B cell (primary cell): ENCODE results near the gene TKTL1. TPM values are rescaled to one million over a fixed set of nuclear protein-coding genes. Genes with fewer than 3 reads are reported as not detected.

Source experiments
- ATAC-seq: fragments of 200-7000 bp; cut with Tn5 transposase; one replicate; pipeline ENCODE4 v1.10.0; 2021; ENCODE audit warnings: low read depth, mild to moderate bottlenecking, moderate number of reproducible peaks, moderate library complexity
- CTCF ChIA-PET: fragments of 350-600 bp; sonication (Branson Sonifier 250); formaldehyde crosslinking; loops from one replicate; lab custom pipeline; 2021; ENCODE audit warnings: antibody characterized with exemption, inconsistent platforms; lab: Charles Lee
- POLR2A ChIA-PET: fragments of 350-600 bp; sonication (Branson Sonifier 250); formaldehyde crosslinking; loops from one replicate; lab custom pipeline; 2021; ENCODE audit warnings: antibody characterized with exemption; lab: Charles Lee
- DNase-seq: peaks from one replicate; pipeline ENCODE4 v3.0.0; 2013
- H2AFZ ChIP-seq: 2 replicates; pipeline ENCODE4 v1.6.1; 2012; ENCODE audit warnings: mild to moderate bottlenecking, low read depth, low read length; ENCODE audit not compliant: insufficient read depth, poor library complexity, severe bottlenecking
- H3K27ac ChIP-seq, 2 donors: 1 replicate in 1 of 2; 2 replicates in 1 of 2; pipeline ENCODE4 v1.5.1; 2012 to 2013; ENCODE audit warnings: low read length in 2 of 2, mild to moderate bottlenecking in 2 of 2, moderate library complexity in 1 of 2
- H3K27me3 ChIP-seq, 4 experiments: fragments of 200-600 bp in 1 of 4; sonication (generic) in 1 of 4; replicated peaks in 1 of 4; 1 replicate in 2 of 4; 2 replicates in 2 of 4; pipeline versions ENCODE4 v1.6.1 to v1.7.0; 2013 to 2016; ENCODE audit warnings: low read length in 3 of 4, mild to moderate bottlenecking in 2 of 4, mixed read lengths in 1 of 4, moderate library complexity in 1 of 4; ENCODE audit not compliant: insufficient read depth in 4 of 4, control insufficient read depth in 3 of 4; ENCODE audit errors: control extremely low read depth in 1 of 4
- H3K36me3 ChIP-seq, 2 experiments: replicated peaks in 1 of 2; 1 replicate in 1 of 2; 2 replicates in 1 of 2; pipeline versions ENCODE4 v1.6.1 to v1.7.1; 2013; ENCODE audit warnings: low read length in 1 of 2; ENCODE audit not compliant: insufficient read depth in 2 of 2, control insufficient read depth in 1 of 2; ENCODE audit errors: control extremely low read depth in 1 of 2, extremely low read depth in 1 of 2
- H3K4me1 ChIP-seq, 2 donors: fragments of 200-600 bp in 1 of 2; sonication (generic) in 1 of 2; 1 replicate in 1 of 2; 2 replicates in 1 of 2; pipeline versions ENCODE4 v1.5.1 to v1.6.1; 2013 to 2017; ENCODE audit warnings: low read length in 2 of 2; ENCODE audit not compliant: control insufficient read depth in 2 of 2, insufficient read depth in 2 of 2
- H3K4me2 ChIP-seq: replicated peaks from 2 replicates; pipeline ENCODE3; 2012; ENCODE audit warnings: mild to moderate bottlenecking, low read depth, low read length; ENCODE audit not compliant: poor library complexity, severe bottlenecking
- H3K4me3 ChIP-seq, 5 experiments: fragments of 200-600 bp in 1 of 5; sonication (generic) in 1 of 5; 1 replicate in 3 of 5; 2 replicates in 2 of 5; pipeline versions ENCODE4 v1.5.1 to v1.7.0; 2011 to 2016; ENCODE audit warnings: low read length in 4 of 5, mild to moderate bottlenecking in 4 of 5, low read depth in 2 of 5, control low read depth in 1 of 5, moderate library complexity in 1 of 5; ENCODE audit not compliant: insufficient read depth in 1 of 5; ENCODE audit errors: control extremely low read depth in 1 of 5, extremely low read depth in 1 of 5
- H3K79me2 ChIP-seq: fragments of 200-600 bp; sonication (generic); one replicate; pipeline ENCODE4 v1.6.0; 2016; ENCODE audit warnings: low read length; ENCODE audit not compliant: control insufficient read depth, insufficient read depth
- H3K9ac ChIP-seq: fragments of 200-600 bp; sonication (generic); 2 replicates; pipeline ENCODE4 v1.6.1; 2017; ENCODE audit warnings: mild to moderate bottlenecking, low read length, moderate library complexity
- H3K9me3 ChIP-seq, 3 donors: one replicate each; pipeline versions ENCODE4 v1.6.1 to v1.7.1; 2013; ENCODE audit warnings: low read length in 2 of 3; ENCODE audit not compliant: control insufficient read depth in 2 of 3, insufficient read depth in 1 of 3; ENCODE audit errors: control extremely low read depth in 1 of 3
- H4K20me1 ChIP-seq: 2 replicates; pipeline ENCODE4 v1.6.0; 2012; ENCODE audit warnings: mild to moderate bottlenecking, low read length; ENCODE audit not compliant: insufficient read depth, control insufficient read depth, poor library complexity, severe bottlenecking
- H3K27ac Mint-ChIP-seq: one replicate; pipeline ENCODE4 v1.8.0; 2021; ENCODE audit warnings: mixed read lengths
- H3K27me3 Mint-ChIP-seq: one replicate; pipeline ENCODE4 v1.8.0; 2021; ENCODE audit warnings: mixed read lengths
- H3K4me1 Mint-ChIP-seq: one replicate; pipeline ENCODE4 v1.8.0; 2021; ENCODE audit warnings: mixed read lengths
- H3K4me3 Mint-ChIP-seq: one replicate; pipeline ENCODE4 v1.8.0; 2021; ENCODE audit warnings: mixed read lengths
- H3K9me3 Mint-ChIP-seq: one replicate; pipeline ENCODE4 v1.8.0; 2022; ENCODE audit warnings: mixed read lengths; ENCODE audit not compliant: insufficient read depth
- EZH2 ChIP-seq: IDR thresholded peaks from 2 replicates; pipeline ENCODE4 v1.6.1; 2012; ENCODE audit warnings: borderline replicate concordance, low read depth, mild to moderate bottlenecking, moderate library complexity, low read length; ENCODE audit not compliant: insufficient read depth, poor library complexity, severe bottlenecking
- WGBS: methylation state at CpG from one replicate; pipeline ENCODE4 v1.1.5; 2013; ENCODE audit warnings: missing lambda C conversion rate; ENCODE audit not compliant: insufficient coverage; 5-methylcytosine and 5-hydroxymethylcytosine counted together
- intact Hi-C: fragments of 100-400 bp; cut with micrococcal nuclease; formaldehyde crosslinking; loops from one replicate; pipeline ENCODE4 v1.10.0; 2022
- polyA plus RNA-seq: library from polyadenylated mRNA; depleted of rRNA; stranded (reverse); fragments of >200 nt; gene quantifications from 2 replicates; pipeline ENCODE4 v1.2.3, GENCODE V29; 2012
- total RNA-seq, 2 donors: library from RNA; stranded (reverse); fragments of 120-200 nt in 1 of 2; gene quantifications; 1 replicate in 1 of 2; 2 replicates in 1 of 2; pipeline versions ENCODE4 v1.2.3 to v1.2.4, GENCODE V29; 2013 to 2022
- TF ChIP-seq, protein P1 (sequence below): fragments of 200-600 bp; IDR thresholded peaks from one replicate; pipeline ENCODE4 v1.8.0; 2022; ENCODE audit warnings: antibody characterized with exemption, mild to moderate bottlenecking

TKTL1 gene
- total and polyA plus RNA-seq, 2 donors (not counting 1 experiment from before 2014, with no cell fraction given), result 0.18 to 0.96 TPM

DNA sequence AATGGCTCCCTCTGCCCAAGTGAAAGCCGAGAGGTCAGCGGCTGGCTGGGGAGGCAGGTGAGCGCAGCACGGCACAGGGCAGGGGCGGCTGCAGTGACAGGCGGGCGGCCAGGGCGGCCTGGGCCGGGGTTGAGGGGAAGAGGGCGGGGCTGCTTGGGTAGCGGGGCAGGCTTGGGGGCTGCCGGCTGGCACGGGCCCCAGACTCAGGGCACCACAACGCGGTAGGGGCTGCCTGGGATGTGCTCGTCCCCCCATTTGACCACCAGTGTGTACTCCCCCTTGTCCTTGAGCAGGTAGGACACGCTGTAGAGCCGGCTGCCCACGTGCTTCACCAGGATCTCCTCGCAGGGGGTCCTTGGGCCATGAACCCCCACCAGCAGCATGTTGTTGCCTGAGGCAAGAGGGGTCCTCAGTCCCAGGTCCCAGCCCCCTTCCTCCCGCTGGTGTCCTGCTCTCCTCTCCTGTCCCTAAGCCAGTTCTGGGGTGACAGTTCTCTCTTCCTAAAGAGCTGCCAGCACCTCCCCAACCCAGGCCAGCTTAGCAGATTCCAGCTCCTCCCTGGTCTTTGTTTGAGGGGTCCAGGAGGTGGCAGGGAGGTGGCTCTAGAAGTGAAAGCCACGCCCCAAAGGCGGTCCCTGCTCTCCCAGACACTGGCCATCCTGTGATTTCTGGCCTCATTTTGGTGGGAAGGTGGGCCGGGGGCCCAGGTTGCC lies 53.2 kb downstream of the TKTL1 start:
- Histone ChIP-seq H4K20me1 (no peaks in the 10 kb centered on the region), H3K9me3 (peaks cover 0 to 4% (median 0%) of the 10 kb centered on the region in 3 donors), H3K27me3 (no peaks in the 10 kb centered on the region), H3K9ac (no peak overlapping the region), H2AFZ (no peak overlapping the region), H3K36me3 (peaks cover 0 to 55% of the 10 kb centered on the region in 2 experiments), H3K4me3 (no peak overlapping the region), H3K4me1 (peaks cover 41 to 63% of the 10 kb centered on the region in 2 donors), H3K4me2 (no peak overlapping the region), H3K79me2 (no peaks in the 10 kb centered on the region), H3K27ac (peak overlapping the region in 1 of 2 donors; percentile 43)
- no peaks in the 10 kb centered on the region for H3K27me3 Mint-ChIP-seq
- peaks cover 35% of the 10 kb centered on the region for H3K4me1 Mint-ChIP-seq
- TF ChIP-seq, protein P1, sequence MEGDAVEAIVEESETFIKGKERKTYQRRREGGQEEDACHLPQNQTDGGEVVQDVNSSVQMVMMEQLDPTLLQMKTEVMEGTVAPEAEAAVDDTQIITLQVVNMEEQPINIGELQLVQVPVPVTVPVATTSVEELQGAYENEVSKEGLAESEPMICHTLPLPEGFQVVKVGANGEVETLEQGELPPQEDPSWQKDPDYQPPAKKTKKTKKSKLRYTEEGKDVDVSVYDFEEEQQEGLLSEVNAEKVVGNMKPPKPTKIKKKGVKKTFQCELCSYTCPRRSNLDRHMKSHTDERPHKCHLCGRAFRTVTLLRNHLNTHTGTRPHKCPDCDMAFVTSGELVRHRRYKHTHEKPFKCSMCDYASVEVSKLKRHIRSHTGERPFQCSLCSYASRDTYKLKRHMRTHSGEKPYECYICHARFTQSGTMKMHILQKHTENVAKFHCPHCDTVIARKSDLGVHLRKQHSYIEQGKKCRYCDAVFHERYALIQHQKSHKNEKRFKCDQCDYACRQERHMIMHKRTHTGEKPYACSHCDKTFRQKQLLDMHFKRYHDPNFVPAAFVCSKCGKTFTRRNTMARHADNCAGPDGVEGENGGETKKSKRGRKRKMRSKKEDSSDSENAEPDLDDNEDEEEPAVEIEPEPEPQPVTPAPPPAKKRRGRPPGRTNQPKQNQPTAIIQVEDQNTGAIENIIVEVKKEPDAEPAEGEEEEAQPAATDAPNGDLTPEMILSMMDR, result no peak
- no peak for TF ChIP-seq EZH2
- no peak for DNase-seq
- 96% methylated on average over 5 of the region's 24 CpGs for WGBS
- no peaks in the 10 kb centered on the region for H3K9me3 Mint-ChIP-seq
- ChIA-PET POLR2A (no interaction called here), CTCF (no interaction called here)
- intact Hi-C loops, result no loop called here
- no peak overlapping the region for H3K4me3 Mint-ChIP-seq
- no peak for ATAC-seq
- H3K27ac Mint-ChIP-seq, result peak overlapping the region; percentile 68

DNA sequence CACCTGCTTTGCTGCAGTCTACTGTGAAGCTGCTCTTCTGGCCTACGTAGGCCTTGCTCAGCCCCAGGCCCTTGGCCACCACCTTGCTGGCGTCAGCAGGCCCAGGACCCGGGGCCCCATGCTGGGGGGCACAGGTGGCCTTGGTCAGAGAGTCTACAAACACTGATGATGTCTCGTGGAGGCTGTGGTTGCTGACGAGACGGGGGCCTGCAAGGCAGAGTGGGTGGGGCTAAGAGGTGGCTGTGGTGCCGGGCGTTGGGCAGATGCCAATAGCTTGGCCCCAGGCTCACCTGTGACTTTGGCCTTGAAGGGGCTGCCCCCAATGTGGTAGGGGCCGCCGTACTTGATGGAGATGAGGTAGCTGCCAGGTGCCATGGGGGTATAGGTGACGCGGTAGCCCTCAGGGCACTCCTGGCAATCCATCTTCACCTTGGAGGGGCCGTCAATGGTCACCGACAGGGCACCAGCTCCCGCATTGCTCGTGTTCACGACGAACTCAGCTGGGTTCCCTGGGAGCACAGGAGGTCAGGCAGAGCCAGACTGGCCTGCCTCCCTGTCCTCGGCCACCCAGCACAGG lies 53.9 kb downstream of the TKTL1 start:
- H3K79me2 ChIP-seq, result no peaks in the 10 kb centered on the region
- no peak for TF ChIP-seq EZH2
- TF ChIP-seq, protein P1, result no peak
- Mint-ChIP-seq H3K27me3 (no peaks in the 10 kb centered on the region), H3K9me3 (no peaks in the 10 kb centered on the region), H3K4me1 (peaks cover 35% of the 10 kb centered on the region), H3K4me3 (no peak overlapping the region), H3K27ac (peak overlapping the region; percentile 46)
- POLR2A ChIA-PET, result interaction anchor here (0.6 kb wide), 1 partner anchor 30 kb away, joined by 5 read pairs; no protein-coding TSS in a partner anchor
- H3K4me2 ChIP-seq, result no peak overlapping the region
- no peaks in the 10 kb centered on the region for H3K27me3 ChIP-seq
- peak overlapping the region in 1 of 2 donors; percentile 43 for H3K27ac ChIP-seq
- intact Hi-C loops, result no loop called here
- no peaks in the 10 kb centered on the region for H4K20me1 ChIP-seq
- no peak overlapping the region for H3K9ac ChIP-seq
- H3K4me3 ChIP-seq, result no peak overlapping the region
- ATAC-seq, result no peak
- no peak overlapping the region for H2AFZ ChIP-seq
- 94% methylated on average over 14 of the region's 19 CpGs for WGBS
- CTCF ChIA-PET, result no interaction called here
- H3K36me3 ChIP-seq, result peaks cover 0 to 61% of the 10 kb centered on the region in 2 experiments
- no peak for DNase-seq
- peaks cover 41 to 63% of the 10 kb centered on the region in 2 donors for H3K4me1 ChIP-seq
- peaks cover 0 to 4% (median 0%) of the 10 kb centered on the region in 3 donors for H3K9me3 ChIP-seq
